Stimulated activated CD4-positive, alpha-beta T cell treated with anti-CD3 and anti-CD28 coated beads, Interleukin-12 subunit alpha, Interleukin-12 subunit beta, amount 100 ng/mL, for 48 hours (primary cell): ENCODE results near the gene ANTXR2.
"Not testable (repeated sequence)": the region's sequence is repeated elsewhere in the genome, so short reads cannot be mapped to it uniquely, and the experiment has no call there.

Experiments
- DNase-seq, 3 donors: peaks; one replicate each; pipeline ENCODE4 v3.0.0-alpha.2; 2020; ENCODE audit warnings: low read depth in 2 of 3, low spot score in 1 of 3

ANTXR2 gene

DNA sequence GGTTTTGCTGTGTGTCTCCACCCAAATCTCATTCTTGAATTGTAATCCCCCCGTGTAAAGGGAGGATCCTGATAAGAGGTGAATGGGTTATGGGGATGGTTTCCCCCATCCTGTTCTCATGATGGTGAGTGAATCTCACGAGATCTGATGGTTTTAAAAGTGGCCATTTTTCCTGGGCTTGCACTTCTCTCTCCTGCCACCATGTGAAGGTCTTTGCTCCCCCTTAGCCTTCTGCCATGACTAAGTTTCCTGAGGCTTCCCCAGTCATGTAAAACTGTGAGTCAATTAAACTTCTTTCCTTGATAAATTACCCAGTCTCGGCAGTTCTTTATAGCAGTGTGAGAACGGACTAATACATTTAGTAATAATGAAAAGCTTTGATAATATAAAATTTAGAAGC lies 46.9 kb downstream of the ANTXR2 start:
- no peak for DNase-seq

DNA sequence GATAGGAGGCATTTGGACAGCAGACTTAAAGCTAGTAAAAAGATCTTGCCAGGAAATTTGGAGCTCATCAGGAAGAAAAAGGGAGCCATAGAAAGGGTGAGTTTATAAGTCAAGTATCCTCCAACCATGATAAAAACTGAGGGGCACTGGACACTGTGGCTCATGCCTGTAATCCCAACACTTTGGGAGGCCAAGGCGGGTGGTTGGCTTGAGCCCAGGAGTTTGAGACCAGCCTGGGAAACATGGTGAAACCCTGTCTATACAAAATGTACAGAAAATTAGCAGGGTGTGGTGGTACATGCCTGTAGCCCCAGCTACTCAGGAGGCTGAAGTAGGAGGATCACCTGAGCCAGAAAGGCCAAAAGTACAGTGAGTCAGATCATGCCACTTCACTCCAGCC lies 48.7 kb downstream of the ANTXR2 start:
- DNase-seq: no peak

DNA sequence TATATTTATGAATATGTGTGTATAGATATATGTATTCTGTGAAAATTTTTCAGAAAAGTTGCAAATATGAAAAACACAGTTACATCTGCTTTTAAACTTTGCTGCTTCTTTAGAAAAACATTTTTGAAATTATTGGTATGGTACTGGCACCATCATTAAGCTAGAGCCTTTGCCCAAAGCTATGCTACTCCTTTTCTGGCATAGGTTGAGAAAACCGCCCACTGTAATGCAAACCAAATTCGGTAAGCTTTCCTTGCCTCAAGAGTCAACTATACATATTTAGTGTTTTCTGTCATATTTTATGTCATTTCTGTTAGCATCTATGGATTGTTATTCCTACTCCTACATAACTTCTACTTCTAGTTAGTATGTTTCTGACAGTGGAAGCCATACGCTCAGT lies 50.7 kb downstream of the ANTXR2 start:
- no peak for DNase-seq

DNA sequence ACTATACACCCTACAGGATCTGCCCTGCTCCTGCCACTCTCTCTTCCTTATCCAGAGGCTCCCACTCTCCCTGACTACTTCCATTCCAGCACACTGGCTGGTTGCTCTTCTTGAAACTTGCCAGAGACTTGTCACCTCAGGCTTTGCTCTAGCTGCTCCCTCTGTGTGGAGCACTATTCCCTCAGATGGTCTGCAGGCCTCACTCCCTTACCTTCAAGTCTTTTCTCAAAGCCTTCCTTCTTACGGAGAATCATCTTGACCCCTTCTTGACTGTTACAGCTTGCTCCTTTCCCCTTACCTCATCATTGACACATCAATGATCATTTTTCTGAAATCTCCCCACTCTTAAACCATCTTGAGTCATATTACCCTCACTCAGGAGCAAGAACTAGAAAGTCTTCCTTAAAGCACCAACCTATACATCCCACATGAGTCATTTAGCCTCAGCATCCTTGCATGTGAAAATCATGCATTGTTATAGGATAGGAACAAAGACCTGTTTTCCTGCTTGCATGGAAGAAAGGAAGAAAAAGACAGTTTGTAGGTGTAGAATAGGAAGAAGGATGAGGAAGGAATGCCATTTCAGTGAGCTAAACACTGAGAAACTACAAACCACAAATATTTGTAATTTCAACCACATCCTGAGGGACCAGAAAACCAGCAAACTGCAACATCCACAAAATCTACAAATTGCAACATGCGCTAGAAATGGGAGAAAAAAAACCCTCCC lies 55.7 kb downstream of the ANTXR2 start:
- DNase-seq: no peak

DNA sequence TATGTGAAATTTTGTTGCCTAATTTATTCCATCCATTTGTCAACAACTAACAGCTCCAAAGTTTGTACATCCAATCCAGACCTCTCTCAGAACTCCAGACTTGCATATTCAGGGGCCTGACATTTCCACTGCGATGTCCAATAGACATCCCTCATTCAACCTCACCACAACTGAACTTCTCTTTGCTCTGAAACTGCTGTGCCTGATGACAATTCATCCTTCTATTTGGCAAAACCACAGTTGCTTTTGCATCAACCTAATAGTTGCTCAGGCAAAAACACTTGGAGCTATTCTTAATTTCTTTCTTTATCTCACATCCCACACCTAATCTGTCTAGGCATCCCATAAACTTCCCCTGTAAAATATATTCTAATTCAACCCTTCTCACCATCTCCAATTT lies 56.5 kb downstream of the ANTXR2 start:
- no peak for DNase-seq

DNA sequence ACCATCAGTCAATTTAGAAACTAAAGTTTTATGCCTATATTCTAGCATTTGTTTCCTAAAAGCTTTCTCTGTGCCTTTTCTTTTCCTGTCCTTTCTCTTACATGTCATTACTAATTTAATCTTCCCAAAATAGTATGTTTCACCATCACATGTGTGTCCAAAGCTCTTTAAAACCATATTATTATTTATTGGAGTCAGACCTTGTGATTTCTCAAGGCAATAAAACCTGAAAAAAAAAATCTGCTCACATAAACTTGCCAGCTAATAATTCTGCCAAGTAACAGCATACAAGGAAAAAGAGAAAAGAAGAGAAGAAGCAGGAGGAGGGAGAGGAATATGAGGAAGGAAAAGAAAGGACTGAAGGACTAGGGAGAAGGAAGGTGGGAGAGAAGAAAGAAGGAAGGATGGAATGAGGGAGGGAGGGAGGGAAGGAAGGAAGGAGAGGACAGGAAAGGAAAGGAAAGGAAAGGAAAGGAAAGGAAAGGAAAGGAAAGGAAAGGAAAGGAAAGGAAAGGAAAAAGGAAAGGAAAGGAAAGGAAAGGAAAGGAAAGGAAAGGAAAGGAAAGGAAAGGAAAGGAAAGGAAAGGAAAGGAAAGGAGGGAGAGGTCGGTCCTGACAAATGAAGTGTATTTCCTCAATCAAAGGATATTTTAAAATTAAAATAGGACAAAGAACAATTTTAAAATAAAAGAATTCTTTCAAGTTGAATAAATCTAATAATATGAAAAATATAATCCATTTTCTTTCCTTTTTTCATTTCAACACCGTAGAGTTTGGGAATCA lies 57.4 kb downstream of the ANTXR2 start:
- no peak for DNase-seq

DNA sequence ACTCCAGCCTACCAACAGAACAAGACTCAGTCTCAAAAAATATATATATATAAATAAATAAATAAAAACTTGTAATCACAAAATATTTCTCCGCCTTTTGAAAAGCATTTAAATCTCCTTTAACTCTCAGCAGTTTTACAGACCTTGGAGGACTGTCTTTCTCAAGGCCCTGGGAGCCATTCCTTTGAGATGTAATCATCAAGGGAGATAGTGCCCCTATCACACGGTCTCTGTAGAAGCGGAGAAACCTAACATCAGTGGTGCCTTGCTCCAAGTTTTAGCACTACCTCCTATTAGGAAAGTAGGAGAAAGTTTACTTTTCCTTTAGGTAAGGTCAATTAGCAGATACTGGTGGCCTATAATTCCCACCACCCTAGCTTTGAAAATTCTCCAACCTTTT lies 58.5 kb downstream of the ANTXR2 start:
- DNase-seq: no peak

DNA sequence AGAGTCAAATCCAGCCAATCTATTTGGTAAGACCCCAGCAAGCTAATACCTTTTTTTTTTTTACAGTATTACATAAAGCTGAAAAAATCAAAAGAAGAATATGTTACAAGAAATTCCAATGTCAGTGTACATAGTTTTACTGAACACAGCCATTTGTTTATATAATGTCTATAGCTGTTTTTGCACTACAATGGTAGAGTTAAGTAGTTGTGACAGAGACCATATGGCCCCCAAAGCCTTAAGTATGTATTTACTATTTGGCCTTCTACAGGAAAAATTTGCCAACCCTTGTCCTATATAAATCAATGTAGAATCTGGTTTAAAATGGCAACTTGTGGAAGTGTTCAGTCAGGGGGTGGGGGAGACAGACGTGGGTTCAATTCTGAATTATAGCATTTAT lies 60.7 kb downstream of the ANTXR2 start:
- DNase-seq: no peak

DNA sequence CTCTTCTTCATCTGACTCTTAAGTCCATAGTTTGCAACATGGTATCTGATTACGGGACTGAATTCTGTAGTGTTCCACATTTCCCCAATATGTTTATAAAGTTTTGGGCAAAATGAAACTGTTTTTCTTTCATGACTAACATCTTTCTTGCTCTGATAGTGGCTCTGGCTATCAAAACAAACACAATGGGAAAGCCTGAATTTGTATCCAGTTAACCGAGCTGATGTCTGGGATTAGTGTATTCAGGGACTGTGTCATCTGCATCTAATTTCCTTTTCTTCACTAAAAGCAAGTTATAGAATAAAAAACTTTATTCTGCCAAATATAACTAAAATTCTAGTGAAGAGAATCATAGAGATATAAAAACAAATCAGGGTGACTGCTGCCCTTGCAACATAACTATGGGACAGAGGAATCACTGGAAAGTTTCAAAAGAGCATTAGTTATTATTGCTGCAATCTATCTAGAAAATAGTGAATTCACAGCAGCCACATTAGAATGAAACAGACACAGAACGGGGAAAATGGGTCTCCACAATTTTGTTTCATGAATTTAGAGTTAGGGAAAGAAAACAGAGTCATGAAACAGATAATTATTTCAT lies 61.3 kb downstream of the ANTXR2 start:
- no peak for DNase-seq

DNA sequence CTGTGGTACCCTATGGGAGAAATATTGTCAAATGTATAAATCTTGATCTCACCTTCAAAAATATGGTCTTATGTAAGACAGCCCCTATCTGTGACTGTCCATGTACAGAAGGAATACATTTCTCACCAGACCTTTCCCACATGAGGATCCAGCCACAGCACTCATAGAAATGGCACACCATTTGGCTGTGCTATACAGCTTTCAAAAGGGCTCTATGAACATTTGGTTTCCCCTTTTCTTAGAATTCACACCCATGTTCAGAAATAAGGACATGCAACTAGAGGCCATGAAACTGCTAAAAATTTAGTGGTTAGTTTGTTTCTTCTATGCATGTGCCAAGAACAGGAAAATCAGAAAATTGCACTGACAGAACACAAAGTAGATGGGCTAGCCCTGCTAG lies 62.7 kb downstream of the ANTXR2 start:
- no peak for DNase-seq

DNA sequence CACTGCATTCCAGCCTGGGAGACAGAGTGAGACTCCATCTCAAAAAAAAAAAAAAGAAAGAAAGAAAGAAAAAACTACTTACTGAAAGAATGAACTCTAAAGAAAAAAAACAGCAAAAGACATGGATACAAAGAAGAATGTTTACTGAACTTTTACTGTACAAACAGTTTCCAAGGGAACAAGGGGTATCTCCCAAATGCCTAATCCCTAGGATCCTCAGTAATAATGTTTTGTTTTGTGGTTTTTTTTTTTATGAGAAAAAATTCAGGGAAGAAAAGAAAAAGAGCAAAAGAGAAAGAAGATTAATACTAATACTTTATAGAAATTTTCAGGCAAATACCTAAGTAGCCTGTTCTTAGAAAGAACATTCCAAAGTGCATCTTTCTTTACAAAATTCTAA lies 63.2 kb downstream of the ANTXR2 start:
- DNase-seq: no peak

DNA sequence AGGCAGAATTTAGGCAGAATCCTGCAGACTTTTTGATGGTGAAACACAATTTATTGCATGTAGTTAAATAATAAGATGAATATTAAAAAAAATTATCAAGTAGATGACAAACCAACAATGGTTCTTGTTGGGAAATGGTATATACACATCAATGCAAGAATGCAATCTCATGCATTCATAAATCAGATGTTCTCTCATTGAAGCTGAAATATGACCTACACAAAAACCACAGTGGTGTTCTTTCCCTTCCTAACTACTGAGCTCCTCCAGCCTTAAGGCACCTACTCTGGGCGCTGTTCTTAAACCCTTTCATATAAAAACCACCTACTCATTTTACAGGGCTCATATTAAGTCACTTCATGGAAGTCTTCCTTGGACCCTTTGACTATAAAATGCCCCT lies 64.1 kb downstream of the ANTXR2 start:
- DNase-seq: no peak

DNA sequence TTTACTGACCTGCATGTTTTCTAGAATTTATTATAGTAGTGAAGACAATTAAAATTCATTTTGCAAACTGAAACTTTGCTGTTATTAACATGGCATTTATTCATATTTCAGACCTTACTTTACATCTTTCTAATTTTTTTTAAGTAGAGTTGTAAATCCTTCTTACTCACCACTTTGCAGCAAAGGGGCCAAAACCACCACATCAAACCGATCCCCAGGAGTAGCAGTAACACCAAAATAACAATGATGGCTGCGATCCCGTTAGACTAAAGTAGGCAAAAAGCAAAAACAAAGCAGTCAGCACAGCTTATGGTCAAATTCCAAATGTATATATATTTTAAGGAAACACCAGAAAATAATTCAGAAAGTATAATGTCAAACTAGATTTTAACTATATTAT lies 64.7 kb downstream of the ANTXR2 start:
- no peak for DNase-seq

DNA sequence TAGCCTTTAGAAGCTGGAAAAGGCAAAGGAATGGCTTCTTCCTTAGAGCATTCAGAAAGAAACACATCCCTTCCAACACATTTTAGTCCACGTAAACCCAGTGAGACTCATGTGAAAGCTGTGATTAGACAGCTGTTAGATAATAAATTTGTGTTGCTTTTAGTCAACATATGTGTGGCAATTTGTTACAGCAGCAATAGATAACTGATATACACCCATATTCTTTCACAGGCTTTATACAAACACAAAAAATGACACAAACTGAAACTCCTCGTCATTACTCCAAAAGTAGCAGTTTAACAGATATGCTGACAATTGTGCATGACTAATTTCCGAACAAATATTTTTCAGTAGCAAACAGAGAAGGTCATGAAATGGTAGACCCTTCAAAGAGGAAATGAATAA lies 65.3 kb downstream of the ANTXR2 start:
- DNase-seq: peak in 1 of 3 donors; percentile 14

DNA sequence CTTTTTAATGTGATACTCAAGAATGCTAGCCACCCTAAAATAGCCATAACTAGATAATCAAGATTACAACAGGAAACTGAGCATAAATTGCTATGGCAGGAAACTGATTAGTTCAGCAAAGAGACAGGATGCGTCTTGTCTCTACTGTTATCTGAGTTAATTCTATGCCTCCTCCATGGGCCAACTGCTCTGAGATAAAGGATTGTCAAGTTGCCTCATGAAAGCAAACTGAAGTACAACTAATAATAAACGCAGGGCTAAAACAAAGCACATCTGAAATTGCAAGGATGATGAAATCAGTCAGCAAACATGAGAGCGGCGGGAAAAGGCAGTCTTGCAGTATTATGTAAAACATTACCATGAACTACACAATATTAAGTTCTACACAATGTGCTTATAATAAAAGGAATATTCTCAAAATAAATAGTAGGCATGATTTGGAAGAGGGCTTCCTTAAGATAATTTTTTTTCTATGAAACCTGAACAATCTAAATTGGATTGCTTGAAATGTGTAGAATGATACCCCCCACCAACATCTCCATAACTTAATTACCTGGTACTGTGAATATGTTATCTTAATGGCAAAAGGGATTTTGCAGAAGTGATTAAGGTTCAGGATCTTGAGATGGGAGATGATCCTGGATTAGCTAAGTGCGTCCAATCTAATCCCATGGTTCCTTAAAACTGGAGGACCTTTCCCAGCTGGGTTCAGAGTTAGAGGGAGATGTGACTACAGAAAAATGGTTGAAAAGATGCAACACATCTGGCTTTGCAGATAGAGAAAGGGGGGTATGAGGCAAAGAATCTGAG lies 65.9 kb downstream of the ANTXR2 start:
- DNase-seq: no peak

DNA sequence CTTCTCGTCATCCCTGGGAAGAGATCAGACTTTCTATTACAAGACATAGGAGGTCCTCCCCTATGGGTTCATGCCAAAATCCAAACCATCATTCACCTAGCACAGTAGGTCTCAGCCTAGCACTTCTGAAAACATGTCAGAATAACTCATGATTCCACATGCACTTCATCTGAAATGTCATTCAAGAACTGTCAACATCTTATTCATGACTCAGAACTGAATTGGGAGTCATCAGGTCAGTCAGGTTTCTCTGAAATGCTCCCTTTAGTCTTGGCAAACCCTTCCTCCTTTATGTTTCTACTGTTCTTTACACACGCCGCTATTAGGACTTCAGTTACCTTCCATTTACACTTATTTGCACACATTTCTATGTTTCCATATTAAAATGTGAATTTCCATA lies 67.2 kb downstream of the ANTXR2 start:
- peak in 1 of 3 donors; percentile 18 for DNase-seq

DNA sequence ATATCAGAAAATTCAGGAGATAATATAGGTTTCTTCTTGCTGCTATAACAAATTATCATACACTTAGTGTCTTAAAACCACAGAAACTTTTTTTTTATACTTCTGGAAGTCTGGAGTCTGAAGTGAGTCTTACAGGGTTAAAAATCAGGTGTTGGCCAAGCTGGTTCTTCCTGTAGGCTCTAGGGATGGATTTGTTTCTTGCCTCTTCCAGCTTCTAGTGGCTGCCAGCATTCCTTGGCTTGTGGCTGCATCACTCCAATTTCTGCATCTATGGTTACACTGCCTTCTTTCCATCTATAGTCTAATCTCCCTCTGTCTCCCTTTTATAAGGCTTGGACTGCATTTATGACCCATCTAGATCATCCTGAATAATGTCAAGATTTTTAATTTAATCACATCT lies 68.7 kb downstream of the ANTXR2 start:
- DNase-seq: no peak

DNA sequence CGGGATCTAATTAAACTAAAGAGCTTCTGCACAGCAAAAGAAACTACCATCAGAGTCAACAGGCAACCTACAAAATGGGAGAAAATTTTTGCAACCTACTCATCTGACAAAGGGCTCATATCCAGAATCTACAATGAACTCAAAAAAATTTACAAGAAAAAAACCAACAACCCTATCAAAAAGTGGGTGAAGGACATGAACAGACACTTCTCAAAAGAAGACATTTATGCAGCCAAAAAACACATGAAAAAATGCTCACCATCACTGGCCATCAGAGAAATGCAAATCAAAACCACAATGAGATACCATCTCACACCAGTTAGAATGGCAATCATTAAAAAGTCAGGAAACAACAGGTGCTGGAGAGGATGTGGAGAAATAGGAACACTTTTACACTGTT lies 70.5 kb downstream of the ANTXR2 start:
- not testable (repeated sequence) for DNase-seq

DNA sequence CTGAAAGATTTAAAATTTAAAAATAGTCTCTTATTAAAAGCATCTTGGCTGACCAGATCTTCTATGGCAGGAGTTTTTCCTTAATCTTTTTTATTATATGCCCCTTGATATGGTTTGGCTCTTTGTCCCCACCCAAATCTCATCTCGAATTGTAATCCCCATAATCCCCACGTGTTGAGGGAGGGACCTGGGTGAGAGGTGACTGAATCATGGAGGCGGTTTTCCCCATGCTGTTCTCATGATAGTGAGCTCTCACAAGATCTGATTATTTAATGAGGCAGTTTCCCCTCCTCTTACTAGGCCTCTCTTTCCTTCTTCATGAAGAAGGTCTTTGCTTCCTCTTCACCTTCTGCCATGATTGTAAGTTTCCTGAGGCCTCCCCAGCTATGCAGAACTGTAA lies 74.0 kb downstream of the ANTXR2 start:
- not testable (repeated sequence) for DNase-seq

DNA sequence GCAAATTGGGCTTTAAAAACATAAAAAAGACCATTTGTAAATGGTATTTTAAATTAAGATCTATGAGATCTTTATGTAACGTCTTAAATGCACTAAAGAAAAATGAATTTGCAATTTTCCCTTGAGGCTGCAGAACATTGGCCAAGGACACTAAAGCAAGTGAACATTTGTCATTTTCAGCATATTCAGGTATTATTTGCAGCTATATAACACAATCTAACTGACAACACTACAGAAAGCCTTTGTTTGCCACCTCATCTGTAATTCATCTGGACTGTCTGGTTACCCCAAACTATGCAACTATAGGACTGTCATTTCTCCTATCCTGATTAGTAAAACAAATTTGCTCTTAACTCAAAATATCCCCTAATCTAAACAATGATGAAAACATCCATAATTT lies 74.8 kb downstream of the ANTXR2 start:
- DNase-seq: no peak

DNA sequence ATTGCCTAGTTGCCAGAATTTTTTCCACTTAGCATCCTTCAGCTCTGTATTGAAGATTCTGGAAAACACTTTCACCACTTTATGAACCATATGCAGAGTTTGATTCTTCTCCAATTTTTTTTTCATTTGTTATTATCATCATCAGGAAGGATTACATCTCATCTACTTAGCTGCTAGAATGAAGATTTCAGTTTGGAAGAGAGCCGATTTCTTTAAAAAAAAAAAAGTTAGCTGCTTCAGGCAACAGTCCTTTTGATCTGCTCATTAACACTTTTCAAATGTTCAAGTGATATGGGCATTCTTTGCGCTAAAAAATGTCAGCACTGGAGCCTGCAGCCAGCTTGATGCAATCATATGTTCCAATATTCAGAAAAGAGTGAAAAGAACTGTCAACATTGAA lies 76.2 kb downstream of the ANTXR2 start:
- no peak for DNase-seq

DNA sequence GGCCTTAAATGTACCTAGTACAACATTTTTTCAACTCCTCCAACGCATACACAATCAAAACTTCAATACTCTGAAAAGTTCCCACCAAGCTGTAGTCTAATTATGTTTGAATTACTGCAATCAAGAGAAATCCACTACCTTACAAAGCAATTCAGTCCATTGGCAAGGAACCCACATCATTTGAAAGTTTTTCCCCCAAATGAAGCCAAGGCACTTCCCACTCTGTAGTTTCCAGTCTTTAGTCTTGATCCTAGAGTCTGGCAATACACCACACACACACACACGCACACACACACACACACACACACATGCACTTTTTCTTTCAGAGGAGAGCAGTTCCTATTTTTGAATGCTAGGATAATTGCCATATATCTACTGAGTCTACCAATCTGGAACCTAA lies 79.6 kb downstream of the ANTXR2 start:
- no peak for DNase-seq
